Suprapubic skin (tissue), 4 donors: ENCODE data around the gene UBAC1. TPM values are rescaled to one million over a fixed set of nuclear protein-coding genes. Genes with fewer than 3 reads are reported as not detected.

ENCODE experiments used
- DNase-seq, 2 donors: peaks; one replicate each; pipeline ENCODE4 v3.0.0-alpha.2; 2019; ENCODE audit warnings: low spot score in 2 of 2
- H3K27ac ChIP-seq: fragments of 200-600 bp; sonication (generic); one replicate; pipeline ENCODE4 v1.5.1; 2019
- H3K27me3 ChIP-seq: fragments of 200-600 bp; sonication (generic); one replicate; pipeline ENCODE4 v1.5.1; 2019
- H3K36me3 ChIP-seq: fragments of 200-600 bp; sonication (generic); one replicate; pipeline ENCODE4 v1.5.1; 2019
- H3K4me1 ChIP-seq: fragments of 200-600 bp; sonication (generic); one replicate; pipeline ENCODE4 v1.5.1; 2019
- H3K4me3 ChIP-seq: fragments of 200-600 bp; sonication (generic); one replicate; pipeline ENCODE4 v1.5.1; 2019; ENCODE audit warnings: mild to moderate bottlenecking
- H3K9me3 ChIP-seq: fragments of 200-600 bp; sonication (generic); one replicate; pipeline ENCODE4 v1.5.1; 2019
- CTCF ChIP-seq, 2 donors: fragments of 200-600 bp in 1 of 2; fragments of 450-650 bp in 1 of 2; sonication (generic) in 1 of 2; IDR thresholded peaks; one replicate each; pipeline ENCODE4 v1.5.1; 2016 to 2019; ENCODE audit warnings: antibody characterized with exemption in 2 of 2, mild to moderate bottlenecking in 1 of 2, moderate library complexity in 1 of 2
- EP300 ChIP-seq: sonication (generic); formaldehyde crosslinking; IDR thresholded peaks from one replicate; pipeline ENCODE4 v1.6.1; 2017; ENCODE audit warnings: antibody characterized with exemption
- POLR2A ChIP-seq, 2 donors: fragments of 450-650 bp; IDR thresholded peaks; one replicate each; pipeline ENCODE4 v1.6.1; 2017; ENCODE audit warnings: antibody characterized with exemption in 2 of 2, mild to moderate bottlenecking in 2 of 2, moderate library complexity in 2 of 2
- POLR2AphosphoS5 ChIP-seq, 3 donors: sonication (generic); formaldehyde crosslinking; IDR thresholded peaks; one replicate each; pipeline ENCODE4 v1.6.1; 2017; ENCODE audit warnings: antibody characterized with exemption in 3 of 3
- WGBS: methylation state at CpG from one replicate; pipeline ENCODE4 v1.1.5; 2018; 5-methylcytosine and 5-hydroxymethylcytosine counted together
- total RNA-seq, 4 donors: library from RNA; depleted of rRNA; stranded (reverse); fragments of >200 nt; gene quantifications; one replicate each; pipeline ENCODE4 v1.1.0, GENCODE V29; 2016

The UBAC1 gene
- total RNA-seq, 4 donors from 2014 or later: 68.2 to 94.5 (median 83.8) TPM

DNA sequence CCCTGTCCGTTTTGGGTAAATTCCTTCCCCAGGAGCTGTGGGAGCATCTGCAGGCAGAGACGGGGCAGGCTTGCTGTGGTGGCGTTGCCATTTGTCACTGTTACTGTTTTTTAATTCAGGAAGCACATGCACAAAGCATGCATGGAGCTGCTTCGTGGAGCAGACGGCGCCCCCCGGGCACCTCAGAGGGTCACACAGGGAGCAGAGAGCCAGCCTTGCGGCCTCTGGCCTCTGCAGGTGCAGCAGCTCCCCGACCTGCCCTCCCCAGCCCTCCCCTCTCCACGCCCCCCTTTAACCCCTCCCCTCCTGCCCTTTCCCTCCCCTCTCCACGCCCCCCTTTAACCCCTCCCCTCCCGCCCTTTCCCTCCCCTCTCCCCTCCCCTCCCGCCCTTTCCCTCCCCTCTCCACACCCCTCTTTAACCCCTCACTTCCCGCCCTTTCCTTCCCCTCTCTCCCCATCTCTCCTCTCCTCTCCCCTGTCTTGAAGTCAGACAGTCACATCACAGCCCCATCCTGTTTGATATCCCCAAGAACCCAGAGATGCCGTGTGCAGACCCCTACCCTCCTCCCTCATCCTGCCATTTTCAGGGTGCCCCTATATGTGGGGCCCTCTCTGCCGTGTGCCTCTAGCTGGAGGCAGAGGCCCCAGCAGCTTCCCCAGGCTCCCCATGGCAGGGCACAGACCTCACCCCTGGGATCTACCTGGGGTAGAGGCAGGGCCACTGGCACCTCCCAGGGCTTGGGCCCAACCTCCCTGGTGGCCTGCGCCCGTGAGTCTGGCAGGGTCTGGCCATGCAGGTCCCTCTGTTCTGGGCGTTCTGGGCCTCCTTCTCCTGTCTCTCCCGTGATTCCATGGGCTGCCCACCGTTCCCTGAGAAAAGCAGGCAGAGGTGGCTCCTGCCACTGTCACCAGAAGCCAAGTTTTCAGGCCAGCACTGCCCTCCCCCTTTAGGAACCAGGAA lies 29.6 kb upstream of the UBAC1 start:
- peaks cover 40% of the 10 kb centered on the region for H3K4me1 ChIP-seq
- H3K9me3 ChIP-seq: no peaks in the 10 kb centered on the region
- WGBS: 22% methylated on average over 10 of the region's 21 CpGs
- H3K36me3 ChIP-seq: no peaks in the 10 kb centered on the region
- H3K4me3 ChIP-seq: peak overlapping the region; percentile 17
- no peak for TF ChIP-seq POLR2A (IDR thresholded peaks at IDR 0.05)
- no peak for TF ChIP-seq CTCF (IDR thresholded peaks at IDR 0.05)
- TF ChIP-seq EP300: no peak
- TF ChIP-seq POLR2AphosphoS5 (IDR thresholded peaks at IDR 0.05): no peak
- H3K27me3 ChIP-seq: peaks cover 47% of the 10 kb centered on the region
- H3K27ac ChIP-seq: no peak overlapping the region
- no peak for DNase-seq

- Histone ChIP-seq H3K4me3 (peak overlapping the region; percentile 17), H3K27me3 (peaks cover 54% of the 10 kb centered on the region), H3K4me1 (peaks cover 40% of the 10 kb centered on the region), H3K27ac (no peak overlapping the region), H3K36me3 (no peaks in the 10 kb centered on the region), H3K9me3 (no peaks in the 10 kb centered on the region)
- no peak for DNase-seq
- no peak for TF ChIP-seq POLR2AphosphoS5 (IDR thresholded peaks at IDR 0.05)
- TF ChIP-seq EP300: no peak
- no peak for TF ChIP-seq CTCF (IDR thresholded peaks at IDR 0.05)
- TF ChIP-seq POLR2A (IDR thresholded peaks at IDR 0.05): no peak
- 30% methylated on average over 7 of the region's 36 CpGs for WGBS
Observed at GRCh38 chr9:135989722-135990467, 28.7 kb upstream of the UBAC1 start.

DNA sequence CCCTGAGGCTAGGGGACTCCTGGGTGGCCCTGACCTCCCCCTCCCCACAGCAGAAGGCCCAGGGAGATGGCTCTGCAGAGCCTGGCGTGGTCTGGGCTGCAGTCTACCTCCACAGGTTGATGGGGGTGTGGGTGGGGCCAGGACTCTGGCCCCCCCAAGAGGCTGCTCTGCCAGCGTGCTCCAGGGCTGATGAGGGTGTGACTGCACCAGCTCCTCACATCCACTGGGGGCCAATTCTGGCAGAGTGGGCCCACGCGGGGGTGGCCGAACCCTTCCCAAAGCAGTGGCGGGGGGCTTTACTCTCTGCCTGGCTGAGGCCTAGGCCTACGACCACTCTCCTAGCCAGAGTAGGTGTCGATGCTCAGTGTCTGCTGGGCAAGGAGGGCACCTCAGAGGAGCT lies 28.0 kb upstream of the UBAC1 start:
- Histone ChIP-seq H3K9me3 (no peaks in the 10 kb centered on the region), H3K36me3 (no peaks in the 10 kb centered on the region), H3K27me3 (peaks cover 61% of the 10 kb centered on the region), H3K4me3 (no peak overlapping the region), H3K4me1 (peaks cover 36% of the 10 kb centered on the region), H3K27ac (no peak overlapping the region)
- TF ChIP-seq POLR2AphosphoS5 (IDR thresholded peaks at IDR 0.05) (no peak), CTCF (IDR thresholded peaks at IDR 0.05) (no peak), EP300 (no peak), POLR2A (IDR thresholded peaks at IDR 0.05) (no peak)
- no peak for DNase-seq
- no CpG with 5 or more reads among the region's 8 CpGs for WGBS

DNA sequence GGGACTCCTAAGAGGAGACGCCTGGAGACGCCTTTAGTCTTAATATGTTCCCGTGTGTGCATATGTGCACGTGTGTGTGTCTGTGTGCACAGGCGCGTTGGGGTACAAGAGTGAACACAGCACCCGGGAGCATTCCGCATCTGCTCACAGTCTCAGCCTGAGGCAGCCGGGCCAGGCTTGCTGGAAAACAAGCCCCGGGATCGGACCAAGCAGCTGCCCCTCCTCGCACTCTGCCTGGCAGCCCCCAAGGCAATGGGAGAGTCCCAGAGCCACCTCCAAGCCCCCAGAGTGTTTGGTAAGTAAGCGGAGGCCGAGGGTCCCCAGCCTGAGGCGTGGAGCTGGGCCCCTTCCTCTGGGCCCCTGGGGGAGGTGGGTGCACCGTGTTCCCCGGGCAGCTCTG lies 27.3 kb upstream of the UBAC1 start:
- TF ChIP-seq EP300: no peak
- TF ChIP-seq POLR2AphosphoS5 (IDR thresholded peaks at IDR 0.05): no peak
- TF ChIP-seq CTCF (IDR thresholded peaks at IDR 0.05): no peak
- no peak for TF ChIP-seq POLR2A (IDR thresholded peaks at IDR 0.05)
- peaks cover 30% of the 10 kb centered on the region for H3K4me1 ChIP-seq
- H3K36me3 ChIP-seq: no peaks in the 10 kb centered on the region
- 60% methylated on average over 9 of the region's 17 CpGs for WGBS
- no peak overlapping the region for H3K27ac ChIP-seq
- H3K27me3 ChIP-seq: peaks cover 67% of the 10 kb centered on the region
- DNase-seq: no peak
- no peaks in the 10 kb centered on the region for H3K9me3 ChIP-seq
- no peak overlapping the region for H3K4me3 ChIP-seq
